Fibroblast of lung (primary cell): Measurements from ENCODE around the gene ISLR2. TPM values are rescaled to one million over a fixed set of nuclear protein-coding genes. Genes with fewer than 3 reads are reported as not detected.

ENCODE experiments used
- DNase-seq, 2 donors: peaks; one replicate each; pipeline versions ENCODE4 v3.0.0 to v3.0.0-alpha.2; 2010; ENCODE audit warnings: low read depth in 2 of 2
- H2AFZ ChIP-seq: 2 replicates; pipeline ENCODE4 v1.5.1; 2012; ENCODE audit warnings: low read length, control low read depth, inconsistent platforms
- H3K27ac ChIP-seq: 2 replicates; pipeline ENCODE4 v1.5.1; 2011; ENCODE audit warnings: low read length, control low read depth; ENCODE audit not compliant: insufficient read depth
- H3K27me3 ChIP-seq: 2 replicates; pipeline ENCODE4 v1.5.1; 2011; ENCODE audit warnings: mild to moderate bottlenecking, low read length; ENCODE audit not compliant: control insufficient read depth, insufficient read depth
- H3K36me3 ChIP-seq: 2 replicates; pipeline ENCODE4 v1.5.1; 2011; ENCODE audit warnings: low read length; ENCODE audit not compliant: control insufficient read depth, insufficient read depth
- H3K4me1 ChIP-seq: 2 replicates; pipeline ENCODE4 v1.5.1; 2011; ENCODE audit warnings: low read length; ENCODE audit not compliant: control insufficient read depth, insufficient read depth; ENCODE audit errors: extremely low read depth
- H3K4me2 ChIP-seq: 2 replicates; pipeline ENCODE4 v1.5.1; 2011; ENCODE audit warnings: low read length, control low read depth; ENCODE audit not compliant: insufficient read depth; ENCODE audit errors: extremely low read depth
- H3K4me3 ChIP-seq, 4 experiments: fragments of 200-600 bp in 1 of 4; sonication (generic) in 1 of 4; replicated peaks in 1 of 4; 2 replicates each; pipeline ENCODE4 v1.5.1; 2011 to 2016; ENCODE audit warnings: low read length in 4 of 4, low read depth in 3 of 4, mild to moderate bottlenecking in 3 of 4, control low read depth in 2 of 4, inconsistent platforms in 1 of 4, mixed read lengths in 1 of 4; ENCODE audit not compliant: insufficient read depth in 1 of 4; ENCODE audit errors: control extremely low read depth in 1 of 4
- H3K79me2 ChIP-seq: 2 replicates; pipeline ENCODE4 v1.5.1; 2012; ENCODE audit warnings: mild to moderate bottlenecking, low read length, inconsistent platforms; ENCODE audit not compliant: control insufficient read depth, insufficient read depth
- H3K9ac ChIP-seq: 2 replicates; pipeline ENCODE4 v1.5.1; 2011; ENCODE audit warnings: mild to moderate bottlenecking, low read length, control low read depth; ENCODE audit not compliant: insufficient read depth
- H3K9me3 ChIP-seq: 2 replicates; pipeline ENCODE4 v1.5.1; 2012; ENCODE audit warnings: low read depth, low read length; ENCODE audit not compliant: control insufficient read depth, insufficient read depth
- H4K20me1 ChIP-seq: 2 replicates; pipeline ENCODE4 v1.5.1; 2011; ENCODE audit warnings: low read length; ENCODE audit not compliant: control insufficient read depth, insufficient read depth; ENCODE audit errors: extremely low read depth
- EZH2 ChIP-seq: IDR thresholded peaks from 2 replicates; pipeline ENCODE4 v1.5.1; 2012; ENCODE audit warnings: low read length, control low read depth, mild to moderate bottlenecking; ENCODE audit errors: missing control alignments
- polyA plus RNA-seq, 2 donors: library from polyadenylated mRNA; depleted of rRNA in 1 of 2; stranded (reverse) in 1 of 2; unstranded in 1 of 2; fragments of >200 nt; gene quantifications; 2 replicates each; pipeline ENCODE4 v1.2.1, GENCODE V29; 2011 to 2012; ENCODE audit warnings: missing spikeins in 1 of 2
- total RNA-seq: library from RNA; depleted of rRNA; stranded (reverse); fragments of >200 nt; gene quantifications from 2 replicates; pipeline ENCODE4 v1.2.1, GENCODE V29; 2014
- TF ChIP-seq, protein P1 (sequence below), 2 donors: IDR thresholded peaks in 1 of 2; conservative IDR thresholded peaks in 1 of 2; 1 replicate in 1 of 2; 2 replicates in 1 of 2; pipeline ENCODE4 v1.5.1; 2011 to 2012; ENCODE audit warnings: low read length in 2 of 2, control low read depth in 1 of 2, inconsistent platforms in 1 of 2, low read depth in 1 of 2, mild to moderate bottlenecking in 1 of 2

The ISLR2 gene
- total and polyA plus RNA-seq, 2 donors (not counting 1 experiment from before 2014, with no cell fraction given): not detected

DNA sequence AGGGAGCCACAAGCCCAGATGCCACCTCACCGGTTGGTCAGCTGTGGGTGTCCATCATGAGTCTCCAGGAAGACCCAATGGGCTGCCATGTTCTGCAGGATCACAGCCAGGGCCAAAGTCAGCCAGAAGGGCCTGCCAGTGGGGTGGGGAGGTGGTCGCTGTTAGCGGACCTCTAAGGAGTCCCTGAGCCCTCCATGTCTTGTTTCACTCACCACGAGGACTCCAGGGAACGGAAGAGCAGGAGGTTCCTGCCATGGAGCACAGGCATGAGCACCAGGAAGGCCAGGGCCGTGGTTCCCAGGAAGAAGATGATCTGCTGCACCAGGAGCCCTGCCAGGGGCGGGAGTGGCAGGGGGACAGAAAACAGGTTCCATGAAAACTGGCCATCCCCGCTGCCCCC, 51.7 kb downstream of the ISLR2 start:
- no peak overlapping the region for H3K27ac ChIP-seq
- no peak overlapping the region for H3K4me2 ChIP-seq
- no peaks in the 10 kb centered on the region for H3K9me3 ChIP-seq
- H4K20me1 ChIP-seq: no peaks in the 10 kb centered on the region
- H3K4me1 ChIP-seq: peaks cover 27% of the 10 kb centered on the region
- no peaks in the 10 kb centered on the region for H3K79me2 ChIP-seq
- H3K9ac ChIP-seq: no peak overlapping the region
- no peak for TF ChIP-seq EZH2
- TF ChIP-seq, protein P1, sequence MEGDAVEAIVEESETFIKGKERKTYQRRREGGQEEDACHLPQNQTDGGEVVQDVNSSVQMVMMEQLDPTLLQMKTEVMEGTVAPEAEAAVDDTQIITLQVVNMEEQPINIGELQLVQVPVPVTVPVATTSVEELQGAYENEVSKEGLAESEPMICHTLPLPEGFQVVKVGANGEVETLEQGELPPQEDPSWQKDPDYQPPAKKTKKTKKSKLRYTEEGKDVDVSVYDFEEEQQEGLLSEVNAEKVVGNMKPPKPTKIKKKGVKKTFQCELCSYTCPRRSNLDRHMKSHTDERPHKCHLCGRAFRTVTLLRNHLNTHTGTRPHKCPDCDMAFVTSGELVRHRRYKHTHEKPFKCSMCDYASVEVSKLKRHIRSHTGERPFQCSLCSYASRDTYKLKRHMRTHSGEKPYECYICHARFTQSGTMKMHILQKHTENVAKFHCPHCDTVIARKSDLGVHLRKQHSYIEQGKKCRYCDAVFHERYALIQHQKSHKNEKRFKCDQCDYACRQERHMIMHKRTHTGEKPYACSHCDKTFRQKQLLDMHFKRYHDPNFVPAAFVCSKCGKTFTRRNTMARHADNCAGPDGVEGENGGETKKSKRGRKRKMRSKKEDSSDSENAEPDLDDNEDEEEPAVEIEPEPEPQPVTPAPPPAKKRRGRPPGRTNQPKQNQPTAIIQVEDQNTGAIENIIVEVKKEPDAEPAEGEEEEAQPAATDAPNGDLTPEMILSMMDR (conservative IDR thresholded peaks at IDR 0.05 in 1 of 2, IDR thresholded peaks at IDR 0.05 in 1 of 2; ENCODE audit: low read depth in 1 of 2, low read length in 2 of 2): no peak
- H2AFZ ChIP-seq: no peak overlapping the region
- DNase-seq: no peak
- H3K27me3 ChIP-seq: peaks cover 3% of the 10 kb centered on the region
- no peak overlapping the region for H3K4me3 ChIP-seq
- H3K36me3 ChIP-seq: no peaks in the 10 kb centered on the region

DNA sequence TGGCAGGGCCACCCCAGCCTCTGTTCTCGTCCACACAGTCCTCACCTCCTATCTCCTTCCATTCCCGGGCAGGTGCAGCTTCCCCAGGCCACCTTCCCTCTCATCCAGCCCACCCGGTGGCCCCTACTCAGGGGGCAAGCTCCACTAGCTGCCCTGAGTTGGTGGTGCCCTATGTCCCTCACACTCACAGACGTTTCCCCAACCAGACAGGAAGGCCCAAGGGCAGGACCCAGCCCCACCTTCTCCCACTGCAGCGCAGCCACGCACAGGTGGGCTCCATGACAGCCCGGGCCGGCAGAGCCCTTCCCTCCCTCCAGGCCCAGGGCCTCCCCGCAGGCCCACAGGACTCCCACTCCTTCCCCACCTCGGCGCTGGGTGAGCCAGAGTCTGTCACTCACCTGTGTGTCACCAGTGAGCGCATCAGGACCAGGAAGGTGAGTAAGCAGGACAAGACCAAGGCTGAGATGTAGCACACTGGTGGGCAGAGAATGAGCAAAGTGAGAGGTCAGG, 54.3 kb downstream of the ISLR2 start:
- Histone ChIP-seq H3K27me3 (peaks cover 3% of the 10 kb centered on the region), H3K4me2 (no peak overlapping the region), H3K9ac (no peak overlapping the region), H3K79me2 (no peaks in the 10 kb centered on the region), H3K36me3 (no peaks in the 10 kb centered on the region), H3K27ac (no peak overlapping the region), H3K4me3 (no peak overlapping the region), H3K9me3 (no peaks in the 10 kb centered on the region), H4K20me1 (no peaks in the 10 kb centered on the region), H2AFZ (no peak overlapping the region), H3K4me1 (peaks cover 8% of the 10 kb centered on the region)
- DNase-seq: no peak
- TF ChIP-seq, protein P1 (conservative IDR thresholded peaks at IDR 0.05 in 1 of 2, IDR thresholded peaks at IDR 0.05 in 1 of 2; ENCODE audit: low read depth in 1 of 2, low read length in 2 of 2): no peak
- no peak for TF ChIP-seq EZH2

DNA sequence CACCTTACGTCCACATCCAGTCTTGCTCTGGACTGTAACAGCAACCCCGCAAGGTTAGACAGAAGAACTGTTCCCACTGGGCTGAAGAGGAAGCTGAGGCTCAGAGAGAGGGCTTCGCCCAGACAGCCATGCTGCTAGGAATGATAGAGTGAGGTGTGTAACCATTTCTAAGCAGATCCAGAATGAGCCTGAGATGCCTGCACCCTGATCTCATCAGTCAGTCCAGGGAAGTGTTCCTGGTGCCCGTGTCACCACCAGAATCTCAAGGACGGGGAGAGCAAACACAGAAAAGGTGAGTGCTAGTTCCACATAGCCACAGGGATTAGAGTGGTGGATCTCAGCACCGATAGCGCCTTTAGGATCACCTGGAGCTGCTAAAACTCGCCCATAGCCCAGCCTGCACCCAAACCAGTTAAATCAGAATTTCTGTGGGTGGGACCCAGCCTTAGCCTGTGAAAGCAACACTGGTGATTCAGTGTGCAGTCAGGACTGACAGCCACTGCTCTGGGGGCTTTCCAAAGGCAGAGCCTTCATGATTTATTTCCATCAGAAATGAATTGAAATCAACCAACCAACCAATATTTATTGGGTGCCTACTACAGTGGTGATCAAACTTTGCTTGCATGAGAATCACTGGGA, 55.4 kb downstream of the ISLR2 start:
- TF ChIP-seq, protein P1 (conservative IDR thresholded peaks at IDR 0.05 in 1 of 2, IDR thresholded peaks at IDR 0.05 in 1 of 2; ENCODE audit: low read depth in 1 of 2, low read length in 2 of 2): no peak
- no peak for TF ChIP-seq EZH2
- H4K20me1 ChIP-seq: no peaks in the 10 kb centered on the region
- no peak overlapping the region for H3K27ac ChIP-seq
- no peak overlapping the region for H3K4me2 ChIP-seq
- no peak overlapping the region for H3K4me3 ChIP-seq
- no peaks in the 10 kb centered on the region for H3K79me2 ChIP-seq
- H3K4me1 ChIP-seq: no peaks in the 10 kb centered on the region
- H2AFZ ChIP-seq: no peak overlapping the region
- DNase-seq: no peak
- H3K9me3 ChIP-seq: no peaks in the 10 kb centered on the region
- no peak overlapping the region for H3K9ac ChIP-seq
- peaks cover 3% of the 10 kb centered on the region for H3K27me3 ChIP-seq
- no peaks in the 10 kb centered on the region for H3K36me3 ChIP-seq

Other genes with a start within 250 kb of the ISLR2 start
- 65.6 and 91.4 TPM in 2 replicates for gene LOXL1, start 204.1 kb upstream of the ISLR2 start, total RNA-seq
- gene LOXL1, start 204.1 kb upstream of the ISLR2 start, polyA plus RNA-seq: 163 and 188 TPM in 2 replicates
- gene STOML1, start 138.3 kb upstream of the ISLR2 start, total RNA-seq: 9.2 and 24.8 TPM in 2 replicates
- 8.7 and 9.8 TPM in 2 replicates for gene STOML1, start 138.3 kb upstream of the ISLR2 start, polyA plus RNA-seq
- 16.4 and 34.0 TPM in 2 replicates for gene PML, start 135.9 kb upstream of the ISLR2 start, total RNA-seq
- 11.1 and 15.5 TPM in 2 replicates for gene PML, start 135.9 kb upstream of the ISLR2 start, polyA plus RNA-seq
- under 0.01 TPM in 1 of 2 replicates, not detected in the other for gene GOLGA6A, start 48.0 kb upstream of the ISLR2 start, total RNA-seq
- gene GOLGA6A, start 48.0 kb upstream of the ISLR2 start, polyA plus RNA-seq: not detected in 2 replicates
- gene ISLR, start 43.1 kb downstream of the ISLR2 start, total RNA-seq: 14.0 and 17.7 TPM in 2 replicates
- 17.3 and 34.0 TPM in 2 replicates for gene ISLR, start 43.1 kb downstream of the ISLR2 start, polyA plus RNA-seq
- gene STRA6, start 72.2 kb downstream of the ISLR2 start, total RNA-seq: 0.17 TPM in 1 of 2 replicates, not detected in the other
- gene STRA6, start 72.2 kb downstream of the ISLR2 start, polyA plus RNA-seq: 0.02 TPM in 1 of 2 replicates, not detected in the other
- gene CCDC33, start 105.7 kb downstream of the ISLR2 start, total RNA-seq: not detected in 2 replicates
- not detected in 2 replicates for gene CCDC33, start 105.7 kb downstream of the ISLR2 start, polyA plus RNA-seq
- 0.33 and 0.51 TPM in 2 replicates for gene CYP11A1, start 237.1 kb downstream of the ISLR2 start, total RNA-seq
- gene CYP11A1, start 237.1 kb downstream of the ISLR2 start, polyA plus RNA-seq: 0.05 and 0.07 TPM in 2 replicates